GM12892 (cell line): ENCODE results near the gene BCDIN3D.

Experiments used
- DNase-seq: peaks from one replicate; pipeline ENCODE4 v3.0.0; 2011; ENCODE audit not compliant: insufficient read length
- FAIRE-seq: peaks from 2 replicates; lab custom pipeline; 2011; peaks lifted over from hg19 to GRCh38; lab: Jason Lieb, UNC
- POLR2A ChIP-seq: IDR thresholded peaks from 2 replicates; pipeline ENCODE4 v1.6.1; 2011; ENCODE audit warnings: low read depth, low read length, control low read depth
- POLR2AphosphoS5 ChIP-seq: IDR thresholded peaks from 2 replicates; pipeline ENCODE4 v1.6.1; 2011; ENCODE audit warnings: low read depth, low read length, control low read depth
- TAF1 ChIP-seq: IDR thresholded peaks from 2 replicates; pipeline ENCODE4 v1.6.1; 2011; ENCODE audit warnings: low read depth, mild to moderate bottlenecking, control low read depth, low read length, borderline replicate concordance

Gene BCDIN3D

GRCh38 chr12:49824895-49825294 is 18.0 kb downstream of the BCDIN3D start:
- FAIRE-seq (no peak), DNase-seq (no peak)
- TF ChIP-seq POLR2A (no peak), TAF1 (no peak), POLR2AphosphoS5 (no peak)

- no peak for FAIRE-seq
- DNase-seq: no peak
- no peak for TF ChIP-seq POLR2AphosphoS5
- no peak for TF ChIP-seq POLR2A
- TF ChIP-seq TAF1: no peak
Observed at GRCh38 chr12:49824416-49824815, 18.5 kb downstream of the BCDIN3D start.

- no peak for TF ChIP-seq TAF1
- no peak for TF ChIP-seq POLR2AphosphoS5
- TF ChIP-seq POLR2A: no peak
- FAIRE-seq (no peak), DNase-seq (no peak)
Observed at GRCh38 chr12:49823951-49824350, 19.0 kb downstream of the BCDIN3D start.

- DNase-seq (no peak), FAIRE-seq (no peak)
- TF ChIP-seq POLR2A (no peak), TAF1 (no peak), POLR2AphosphoS5 (no peak)
Observed at GRCh38 chr12:49823350-49823749, 19.6 kb downstream of the BCDIN3D start.

- FAIRE-seq: no peak
- no peak for DNase-seq
- TF ChIP-seq POLR2AphosphoS5: no peak
- no peak for TF ChIP-seq TAF1
Observed at GRCh38 chr12:49821373-49822287, 21.3 kb downstream of the BCDIN3D start.

GRCh38 chr12:49819786-49820185 is 23.1 kb downstream of the BCDIN3D start:
- TF ChIP-seq POLR2AphosphoS5: no peak
- TF ChIP-seq POLR2A: no peak
- TF ChIP-seq TAF1: no peak
- DNase-seq (no peak), FAIRE-seq (no peak)

- DNase-seq: no peak
- FAIRE-seq: no peak
- no peak for TF ChIP-seq POLR2A
- no peak for TF ChIP-seq POLR2AphosphoS5
- TF ChIP-seq TAF1: no peak
Observed at GRCh38 chr12:49818241-49818895, 24.5 kb downstream of the BCDIN3D start.

- DNase-seq (no peak), FAIRE-seq (no peak)
- TF ChIP-seq POLR2A: no peak
- TF ChIP-seq POLR2AphosphoS5: no peak
- TF ChIP-seq TAF1: no peak
Observed at GRCh38 chr12:49813131-49813530, 29.8 kb downstream of the BCDIN3D start.

GRCh38 chr12:49811961-49812401 is 30.9 kb downstream of the BCDIN3D start:
- FAIRE-seq (peak; percentile 77), DNase-seq (no peak)
- TF ChIP-seq POLR2AphosphoS5 (no peak), POLR2A (no peak), TAF1 (no peak)

- peak; percentile 27 for FAIRE-seq
- TF ChIP-seq TAF1 (no peak), POLR2A (no peak), POLR2AphosphoS5 (0 out of 2 replicates have a peak, but pooled peaks have one; percentile 32)
Observed at GRCh38 chr12:49811136-49811535, 31.8 kb downstream of the BCDIN3D start.

GRCh38 chr12:49809906-49810389 is 33.0 kb downstream of the BCDIN3D start:
- no peak for FAIRE-seq
- TF ChIP-seq POLR2AphosphoS5 (no peak), TAF1 (no peak), POLR2A (no peak)
- no peak for DNase-seq

More at GRCh38 chr12:49811136-49811535, 31.8 kb downstream of the BCDIN3D start:
- DNase-seq: no peak

GRCh38 chr12:49809381-49809905 is 33.5 kb downstream of the BCDIN3D start:
- DNase-seq (no peak), FAIRE-seq (no peak)
- TF ChIP-seq TAF1 (no peak), POLR2AphosphoS5 (no peak), POLR2A (no peak)
